Testis (tissue), 3 donors: ENCODE results near the gene RACK1. TPM values are rescaled to one million over a fixed set of nuclear protein-coding genes. Genes with fewer than 3 reads are reported as not detected.

Experiments
- DNase-seq: peaks from one replicate; pipeline ENCODE4 v3.0.0-alpha.2; 2019
- H3K27ac ChIP-seq, 2 donors: fragments of 200-600 bp; sonication (generic); one replicate each; pipeline ENCODE4 v1.5.1; 2019
- H3K27me3 ChIP-seq: fragments of 200-600 bp; sonication (generic); one replicate; pipeline ENCODE4 v1.5.1; 2019
- H3K36me3 ChIP-seq: fragments of 200-600 bp; sonication (generic); one replicate; pipeline ENCODE4 v1.5.1; 2017; ENCODE audit warnings: low read depth; ENCODE audit errors: missing control alignments
- H3K4me1 ChIP-seq: fragments of 200-600 bp; sonication (generic); one replicate; pipeline ENCODE4 v1.5.1; 2019
- H3K4me3 ChIP-seq, 2 donors: fragments of 200-600 bp; sonication (generic); one replicate each; pipeline ENCODE4 v1.5.1; 2017 to 2019
- H3K9me3 ChIP-seq: fragments of 200-600 bp; sonication (generic); one replicate; pipeline ENCODE4 v1.5.1; 2017
- CTCF ChIP-seq, 3 experiments: fragments of 450-650 bp in 2 of 3; fragments of 200-600 bp in 1 of 3; sonication (generic) in 1 of 3; IDR thresholded peaks; one replicate each; pipeline ENCODE4 v1.5.1; 2016 to 2019; ENCODE audit warnings: antibody characterized with exemption in 3 of 3, mild to moderate bottlenecking in 2 of 3, moderate library complexity in 1 of 3
- POLR2A ChIP-seq: fragments of 450-650 bp; IDR thresholded peaks from one replicate; pipeline ENCODE4 v1.6.1; 2017; ENCODE audit warnings: antibody characterized with exemption, mild to moderate bottlenecking, moderate library complexity
- WGBS, 2 donors: methylation state at CpG; one replicate each; pipeline ENCODE4 v1.1.5; 2018; 5-methylcytosine and 5-hydroxymethylcytosine counted together
- intact Hi-C: fragments of 100-400 bp; cut with DNase I; formaldehyde crosslinking; loops from one replicate; pipeline ENCODE4 v1.15.1; 2023; ENCODE audit warnings: low total_unique reads
- polyA plus RNA-seq: library from polyadenylated mRNA; stranded (reverse); fragments of 350-450 nt; fragmentation: Illumina TruSeq; extraction: RNeasy Lipid Tissue Mini Kit (QIAGEN cat#74804); gene quantifications from one replicate; pipeline ENCODE4 v1.2.3, GENCODE V29; 2014; ENCODE audit warnings: low read depth, low replicate concordance; ENCODE audit not compliant: insufficient read depth
- total RNA-seq, 2 donors: library from RNA; depleted of rRNA; stranded (reverse); fragments of >200 nt; gene quantifications; one replicate each; pipeline ENCODE4 v1.2.3, GENCODE V29; 2016

RACK1 gene
- total and polyA plus RNA-seq, 3 donors from 2014 or later: 777 to 1,606 (median 1,149) TPM

- TF ChIP-seq POLR2A: no peak
- TF ChIP-seq CTCF (IDR thresholded peaks at IDR 0.05): no peak
- Histone ChIP-seq H3K4me3 (no peak overlapping the region), H3K9me3 (no peaks in the 10 kb centered on the region), H3K36me3 (no peaks in the 10 kb centered on the region), H3K27ac (no peak overlapping the region), H3K4me1 (no peaks in the 10 kb centered on the region), H3K27me3 (no peaks in the 10 kb centered on the region)
- WGBS, 2 donors: 75 to 79% methylated on average over 5 of the region's 5 CpGs
- intact Hi-C loops: no loop called here
- DNase-seq: no peak
Measured at GRCh38 chr5:181235689-181236366, 7.9 kb downstream of the RACK1 start.

- TF ChIP-seq POLR2A: no peak
- TF ChIP-seq CTCF (IDR thresholded peaks at IDR 0.05): no peak
- 75 to 81% methylated on average over 5 of the region's 5 CpGs for WGBS, 2 donors
- intact Hi-C loops: no loop called here
- no peak overlapping the region for H3K27ac ChIP-seq
- no peaks in the 10 kb centered on the region for H3K36me3 ChIP-seq
- no peaks in the 10 kb centered on the region for H3K4me1 ChIP-seq
- no peak for DNase-seq
- no peaks in the 10 kb centered on the region for H3K27me3 ChIP-seq
- H3K4me3 ChIP-seq: no peak overlapping the region
- no peaks in the 10 kb centered on the region for H3K9me3 ChIP-seq
Measured at GRCh38 chr5:181235323-181235688, 8.4 kb downstream of the RACK1 start.

GRCh38 chr5:181234455-181235306 is 9.0 kb downstream of the RACK1 start:
- intact Hi-C loops: no loop called here
- Histone ChIP-seq H3K4me3 (no peak overlapping the region), H3K27me3 (no peaks in the 10 kb centered on the region), H3K36me3 (no peaks in the 10 kb centered on the region), H3K27ac (no peak overlapping the region), H3K9me3 (no peaks in the 10 kb centered on the region), H3K4me1 (no peaks in the 10 kb centered on the region)
- TF ChIP-seq CTCF (IDR thresholded peaks at IDR 0.05) (no peak), POLR2A (no peak)
- no peak for DNase-seq
- 86 to 94% methylated on average over 20 to 22 of the region's 22 CpGs for WGBS, 2 donors

GRCh38 chr5:181233801-181234454 is 9.8 kb downstream of the RACK1 start:
- no peaks in the 10 kb centered on the region for H3K36me3 ChIP-seq
- no peaks in the 10 kb centered on the region for H3K9me3 ChIP-seq
- TF ChIP-seq POLR2A (no peak), CTCF (IDR thresholded peaks at IDR 0.05) (no peak)
- H3K4me1 ChIP-seq: no peaks in the 10 kb centered on the region
- no peak overlapping the region for H3K27ac ChIP-seq
- no peak overlapping the region for H3K4me3 ChIP-seq
- intact Hi-C loops: no loop called here
- WGBS, 2 donors: 94 to 96% methylated on average over 17 to 24 of the region's 24 CpGs
- no peaks in the 10 kb centered on the region for H3K27me3 ChIP-seq
- DNase-seq: no peak
